Measurements from ENCODE around the gene CDC42EP3. TPM values are rescaled to one million over a fixed set of nuclear protein-coding genes. Genes with fewer than 3 reads are reported as not detected.
A peak's percentile ranks its signal among the peaks of the same experiment; 100 is the strongest.

The CDC42EP3 gene
- total and polyA plus RNA-seq, 2 experiments from 2014 or later, result 31.4 TPM

- TF ChIP-seq, protein P1, sequence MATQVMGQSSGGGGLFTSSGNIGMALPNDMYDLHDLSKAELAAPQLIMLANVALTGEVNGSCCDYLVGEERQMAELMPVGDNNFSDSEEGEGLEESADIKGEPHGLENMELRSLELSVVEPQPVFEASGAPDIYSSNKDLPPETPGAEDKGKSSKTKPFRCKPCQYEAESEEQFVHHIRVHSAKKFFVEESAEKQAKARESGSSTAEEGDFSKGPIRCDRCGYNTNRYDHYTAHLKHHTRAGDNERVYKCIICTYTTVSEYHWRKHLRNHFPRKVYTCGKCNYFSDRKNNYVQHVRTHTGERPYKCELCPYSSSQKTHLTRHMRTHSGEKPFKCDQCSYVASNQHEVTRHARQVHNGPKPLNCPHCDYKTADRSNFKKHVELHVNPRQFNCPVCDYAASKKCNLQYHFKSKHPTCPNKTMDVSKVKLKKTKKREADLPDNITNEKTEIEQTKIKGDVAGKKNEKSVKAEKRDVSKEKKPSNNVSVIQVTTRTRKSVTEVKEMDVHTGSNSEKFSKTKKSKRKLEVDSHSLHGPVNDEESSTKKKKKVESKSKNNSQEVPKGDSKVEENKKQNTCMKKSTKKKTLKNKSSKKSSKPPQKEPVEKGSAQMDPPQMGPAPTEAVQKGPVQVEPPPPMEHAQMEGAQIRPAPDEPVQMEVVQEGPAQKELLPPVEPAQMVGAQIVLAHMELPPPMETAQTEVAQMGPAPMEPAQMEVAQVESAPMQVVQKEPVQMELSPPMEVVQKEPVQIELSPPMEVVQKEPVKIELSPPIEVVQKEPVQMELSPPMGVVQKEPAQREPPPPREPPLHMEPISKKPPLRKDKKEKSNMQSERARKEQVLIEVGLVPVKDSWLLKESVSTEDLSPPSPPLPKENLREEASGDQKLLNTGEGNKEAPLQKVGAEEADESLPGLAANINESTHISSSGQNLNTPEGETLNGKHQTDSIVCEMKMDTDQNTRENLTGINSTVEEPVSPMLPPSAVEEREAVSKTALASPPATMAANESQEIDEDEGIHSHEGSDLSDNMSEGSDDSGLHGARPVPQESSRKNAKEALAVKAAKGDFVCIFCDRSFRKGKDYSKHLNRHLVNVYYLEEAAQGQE (IDR thresholded peaks at IDR 0.05; ENCODE audit: unreplicated experiment), result no peak
- TF ChIP-seq EZH2 (IDR thresholded peaks at IDR 0.05; ENCODE audit: low read depth, unreplicated experiment), result no peak
- no peak for TF ChIP-seq POLR2AphosphoS5 (IDR thresholded peaks at IDR 0.05; ENCODE audit: low read depth)
- TF ChIP-seq, protein P2, sequence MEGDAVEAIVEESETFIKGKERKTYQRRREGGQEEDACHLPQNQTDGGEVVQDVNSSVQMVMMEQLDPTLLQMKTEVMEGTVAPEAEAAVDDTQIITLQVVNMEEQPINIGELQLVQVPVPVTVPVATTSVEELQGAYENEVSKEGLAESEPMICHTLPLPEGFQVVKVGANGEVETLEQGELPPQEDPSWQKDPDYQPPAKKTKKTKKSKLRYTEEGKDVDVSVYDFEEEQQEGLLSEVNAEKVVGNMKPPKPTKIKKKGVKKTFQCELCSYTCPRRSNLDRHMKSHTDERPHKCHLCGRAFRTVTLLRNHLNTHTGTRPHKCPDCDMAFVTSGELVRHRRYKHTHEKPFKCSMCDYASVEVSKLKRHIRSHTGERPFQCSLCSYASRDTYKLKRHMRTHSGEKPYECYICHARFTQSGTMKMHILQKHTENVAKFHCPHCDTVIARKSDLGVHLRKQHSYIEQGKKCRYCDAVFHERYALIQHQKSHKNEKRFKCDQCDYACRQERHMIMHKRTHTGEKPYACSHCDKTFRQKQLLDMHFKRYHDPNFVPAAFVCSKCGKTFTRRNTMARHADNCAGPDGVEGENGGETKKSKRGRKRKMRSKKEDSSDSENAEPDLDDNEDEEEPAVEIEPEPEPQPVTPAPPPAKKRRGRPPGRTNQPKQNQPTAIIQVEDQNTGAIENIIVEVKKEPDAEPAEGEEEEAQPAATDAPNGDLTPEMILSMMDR (conservative IDR thresholded peaks at IDR 0.05; ENCODE audit: low read depth in 2 of 2), result no peak
- TF ChIP-seq EZH2phosphoT487 (IDR thresholded peaks at IDR 0.05; ENCODE audit: unreplicated experiment), result no peak
Observed at GRCh38 chr2:37653805-37654378, 17.6 kb downstream of the CDC42EP3 start (continued).

DNA sequence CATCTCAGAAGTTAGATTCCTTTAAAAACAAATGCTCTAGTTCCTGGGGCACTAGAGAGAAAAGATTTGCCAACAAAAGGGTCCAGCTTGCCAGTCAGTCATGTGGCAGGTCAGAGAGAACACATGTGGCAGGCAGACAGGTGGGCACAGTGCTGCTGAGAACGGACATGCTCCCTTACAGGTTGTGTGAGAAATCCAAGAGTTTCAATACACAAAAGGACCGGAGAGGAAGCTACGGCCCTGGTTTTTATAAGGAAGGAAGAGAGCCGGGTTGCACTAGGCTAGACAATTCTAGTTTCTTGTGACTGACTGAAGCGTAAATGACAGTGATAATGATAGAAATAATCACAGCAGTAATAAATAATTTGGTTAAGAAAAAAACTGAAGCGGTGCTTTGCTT, 18.3 kb downstream of the CDC42EP3 start:
- H3K4me3 ChIP-seq, result no peak overlapping the region
- Mint-ChIP-seq H3K9me3 (peaks cover 3% of the 10 kb centered on the region), H3K27me3 (ENCODE audit: insufficient read depth, low read depth, poor library complexity) (peaks cover 7% of the 10 kb centered on the region), H3K4me3 (no peak overlapping the region), H3K4me1 (peaks cover 70% of the 10 kb centered on the region), H3K36me3 (ENCODE audit: low read depth) (peaks cover 36% of the 10 kb centered on the region), H3K27ac (peak overlapping the region; percentile 51)
- H3K4me1 ChIP-seq (ENCODE audit: insufficient read depth), result peaks cover 53% of the 10 kb centered on the region
- no peak overlapping the region for H2AFZ ChIP-seq
- peaks cover 72% of the 10 kb centered on the region for H3K79me2 ChIP-seq (replicated peaks; ENCODE audit: insufficient read depth)
- H4K20me1 ChIP-seq (replicated peaks; ENCODE audit: insufficient read depth), result peaks cover 4% of the 10 kb centered on the region; the same call in 1 of the 2 replicates
- no peaks in the 10 kb centered on the region for H3K9me2 ChIP-seq (ENCODE audit: insufficient read depth)
- H3K27me3 ChIP-seq (ENCODE audit: insufficient read depth), result peaks cover 10% of the 10 kb centered on the region
- H3K4me2 ChIP-seq, result peak overlapping the region; percentile 60
- H3F3A ChIP-seq (replicated peaks; ENCODE audit: low read depth), result peaks cover 9% of the 10 kb centered on the region
- H3K36me3 ChIP-seq (ENCODE audit: insufficient read depth), result no peaks in the 10 kb centered on the region
- no peak overlapping the region for H3K27ac ChIP-seq (ENCODE audit: low read depth)
- ATAC-seq (no peak), DNase-seq (ENCODE audit: low spot score) (no peak)
- TF ChIP-seq POLR2AphosphoS5 (IDR thresholded peaks at IDR 0.05; ENCODE audit: low read depth) (no peak), STAT1 (IDR thresholded peaks at IDR 0.05; ENCODE audit: unreplicated experiment) (no peak), ZNF331 (CRISPR knock-in tag; IDR thresholded peaks at IDR 0.05; ENCODE audit: low read depth) (no peak), ZNF462 (CRISPR knock-in tag; IDR thresholded peaks at IDR 0.05) (no peak), CREB1 (CRISPR knock-in tag; IDR thresholded peaks at IDR 0.05; ENCODE audit: low read depth) (no peak), EZH2phosphoT487 (IDR thresholded peaks at IDR 0.05; ENCODE audit: unreplicated experiment) (no peak)
- TF ChIP-seq, protein P2 (conservative IDR thresholded peaks at IDR 0.05; ENCODE audit: low read depth in 2 of 2), result no peak
